Uterus (tissue), 2 donors: Measurements from ENCODE around the gene P3R3URF.

Experiments used
- POLR2A ChIP-seq, 2 donors: fragments of 450-650 bp; IDR thresholded peaks; one replicate each; pipeline ENCODE4 v1.6.1; 2016; ENCODE audit warnings: antibody characterized with exemption in 2 of 2, mild to moderate bottlenecking in 1 of 2, moderate library complexity in 1 of 2
- TF ChIP-seq, protein P1 (sequence below), 4 experiments: fragments of 200-600 bp in 2 of 4; fragments of 450-650 bp in 2 of 4; sonication (generic) in 2 of 4; IDR thresholded peaks; one replicate each; pipeline ENCODE4 v1.5.1; 2016 to 2019; ENCODE audit warnings: antibody characterized with exemption in 4 of 4, mild to moderate bottlenecking in 2 of 4, moderate library complexity in 1 of 4

- TF ChIP-seq, protein P1, sequence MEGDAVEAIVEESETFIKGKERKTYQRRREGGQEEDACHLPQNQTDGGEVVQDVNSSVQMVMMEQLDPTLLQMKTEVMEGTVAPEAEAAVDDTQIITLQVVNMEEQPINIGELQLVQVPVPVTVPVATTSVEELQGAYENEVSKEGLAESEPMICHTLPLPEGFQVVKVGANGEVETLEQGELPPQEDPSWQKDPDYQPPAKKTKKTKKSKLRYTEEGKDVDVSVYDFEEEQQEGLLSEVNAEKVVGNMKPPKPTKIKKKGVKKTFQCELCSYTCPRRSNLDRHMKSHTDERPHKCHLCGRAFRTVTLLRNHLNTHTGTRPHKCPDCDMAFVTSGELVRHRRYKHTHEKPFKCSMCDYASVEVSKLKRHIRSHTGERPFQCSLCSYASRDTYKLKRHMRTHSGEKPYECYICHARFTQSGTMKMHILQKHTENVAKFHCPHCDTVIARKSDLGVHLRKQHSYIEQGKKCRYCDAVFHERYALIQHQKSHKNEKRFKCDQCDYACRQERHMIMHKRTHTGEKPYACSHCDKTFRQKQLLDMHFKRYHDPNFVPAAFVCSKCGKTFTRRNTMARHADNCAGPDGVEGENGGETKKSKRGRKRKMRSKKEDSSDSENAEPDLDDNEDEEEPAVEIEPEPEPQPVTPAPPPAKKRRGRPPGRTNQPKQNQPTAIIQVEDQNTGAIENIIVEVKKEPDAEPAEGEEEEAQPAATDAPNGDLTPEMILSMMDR (IDR thresholded peaks at IDR 0.05) = no peak
- TF ChIP-seq POLR2A (IDR thresholded peaks at IDR 0.05) = no peak
These were observed 11.0 kb upstream of the P3R3URF start for GRCh38 chr1:46187106-46187869.
